Measurements from ENCODE around the gene ORM2. TPM values are rescaled to one million over a fixed set of nuclear protein-coding genes. Genes with fewer than 3 reads are reported as not detected.
A peak's percentile ranks its signal among the peaks of the same experiment; 100 is the strongest.

ORM2 gene
- total and polyA plus RNA-seq, 9 of the 15 experiments (the other 6 are each of a cell fraction or from before 2014, with no cell fraction given) = 0.98 TPM; not detected in 8

DNA sequence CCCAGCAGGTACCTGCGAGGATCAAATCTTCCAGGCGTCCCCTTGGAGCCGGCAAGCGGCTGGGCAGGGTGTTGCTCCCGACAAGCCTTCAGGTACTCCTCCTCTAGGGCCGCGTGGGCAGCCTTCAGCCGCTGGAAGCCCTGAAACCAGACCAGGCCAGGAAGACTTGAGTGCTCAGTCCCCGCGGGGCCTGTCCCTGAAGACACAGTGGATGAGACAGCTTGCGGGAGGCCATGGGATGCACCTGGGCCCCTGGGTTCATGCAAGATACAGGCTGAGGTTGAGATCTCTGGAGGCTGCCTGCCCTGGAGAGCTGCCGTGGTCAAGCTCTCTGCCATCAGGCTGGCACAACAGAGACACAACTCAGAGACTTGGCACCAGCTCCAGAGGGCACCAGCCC is 32.7 kb downstream of the ORM2 start (continued):
- TF ChIP-seq MTF1 (CRISPR knock-in tag; IDR thresholded peaks at IDR 0.05; ENCODE audit: borderline replicate concordance) (no peak), SNIP1 (IDR thresholded peaks at IDR 0.05; ENCODE audit: low read depth) (no peak), TRIM24 (IDR thresholded peaks at IDR 0.05) (no peak), MED1 (CRISPR knock-in tag; IDR thresholded peaks at IDR 0.05; ENCODE audit: borderline replicate concordance) (no peak), BDP1 (IDR thresholded peaks at IDR 0.05; ENCODE audit: insufficient read depth, insufficient read length) (no peak), KDM1A (IDR thresholded peaks at IDR 0.05) (no peak), RBFOX2 (IDR thresholded peaks at IDR 0.05; ENCODE audit: low read depth, low read length) (0 out of 2 replicates have a peak, but pooled peaks have one; percentile 15), ZFP30 (CRISPR knock-in tag; IDR thresholded peaks at IDR 0.05; ENCODE audit: borderline replicate concordance) (no peak), ZSCAN32 (CRISPR knock-in tag; IDR thresholded peaks at IDR 0.05) (no peak), MEF2A (IDR thresholded peaks at IDR 0.05; ENCODE audit: control insufficient read depth, low read depth, low read length) (no peak), MCM5 (IDR thresholded peaks at IDR 0.05; ENCODE audit: low read depth) (no peak), FOXA1 (IDR thresholded peaks at IDR 0.05; ENCODE audit: borderline replicate concordance) (no peak)

DNA sequence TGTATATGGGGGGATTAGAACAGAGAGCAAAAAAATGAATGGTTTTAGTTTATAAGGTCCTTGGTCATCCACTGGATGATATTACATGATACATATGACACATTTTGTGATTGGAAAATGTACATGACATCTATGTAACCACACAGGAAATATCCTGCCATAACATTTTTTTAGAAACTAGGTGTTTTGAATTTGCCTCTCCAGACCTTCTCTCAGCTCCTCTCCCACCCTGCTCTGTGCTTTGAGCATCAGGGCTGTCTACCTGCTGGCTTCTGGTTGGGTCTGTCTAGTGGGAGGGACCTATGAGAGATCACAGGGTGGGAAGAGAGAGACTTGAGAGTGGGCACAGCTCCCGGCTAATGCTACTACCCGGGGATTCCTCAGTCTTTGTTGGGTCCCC is 33.8 kb downstream of the ORM2 start:
- ATAC-seq (peak; percentile 5; the same call in 1 of the 3 replicates), DNase-seq (ENCODE audit: extremely low read depth in 1 of 4, low spot score in 3 of 4) (no peak), FAIRE-seq (no peak)
- ChIA-PET POLR2A (interaction anchor here (0.8 to 2.3 kb wide), 2 partner anchors 14 to 29 kb away, joined by 3 to 9 read pairs; no protein-coding TSS in a partner anchor), CTCF (ENCODE audit: low intra/inter-chr PET ratio) (no interaction called here)
- H3K27ac ChIP-seq (ENCODE audit: extremely low read depth, low read depth, low read length) = no peak overlapping the region
- no peaks in the 10 kb centered on the region for H3K9me3 ChIP-seq (replicated peaks; ENCODE audit: control insufficient read depth, insufficient read depth, low read depth, low read length)
- no peak overlapping the region for H2AFZ ChIP-seq (ENCODE audit: low read depth, low read length)
- no peak for TF ChIP-seq SIN3B (IDR thresholded peaks at IDR 0.05; ENCODE audit: low read depth)
- TF ChIP-seq BACH1 (tag; IDR thresholded peaks at IDR 0.05) = no peak
- H3K4me1 ChIP-seq (replicated peaks in 1 of 2; ENCODE audit: control insufficient read depth in 2 of 2, insufficient read depth in 2 of 2, low read length in 2 of 2) = peaks cover 0 to 3% of the 10 kb centered on the region in 2 experiments; a peak in 1 of 5 replicates
- H3K9ac ChIP-seq (ENCODE audit: insufficient read depth in 1 of 2, low read depth in 2 of 2, low read length in 2 of 2) = no peak overlapping the region
- no peaks in the 10 kb centered on the region for H3K9me1 ChIP-seq (ENCODE audit: control insufficient read depth, insufficient read depth, low read length)
- no peaks in the 10 kb centered on the region for H3K27me3 ChIP-seq (ENCODE audit: control insufficient read depth in 2 of 2, insufficient read depth in 2 of 2, low read length in 2 of 2)
- no peaks in the 10 kb centered on the region for H3K79me2 ChIP-seq (ENCODE audit: control insufficient read depth, insufficient read depth, low read length)
- in situ Hi-C loops (cut with MboI) (no loop called here), intact Hi-C loops (cut with micrococcal nuclease) (no loop called here)
- no TSS peak for BruUV-seq (replicated peaks)
- H3K4me3 ChIP-seq = no peak overlapping the region
- H4K20me1 ChIP-seq (replicated peaks; ENCODE audit: control insufficient read depth, insufficient read depth, low read length) = no peaks in the 10 kb centered on the region
- WGBS (ENCODE audit: insufficient coverage, low coverage, missing lambda C conversion rate) = 24% methylated on average over 2 of the region's 2 CpGs
- H3K4me2 ChIP-seq (ENCODE audit: insufficient read depth, low read length) = no peak overlapping the region
- peaks cover 15% of the 10 kb centered on the region; the same call in 2 of the 3 replicates for H3K36me3 ChIP-seq (ENCODE audit: control insufficient read depth, insufficient read depth, low read length)

Data from K562 (cell line).